ENCODE data around the gene CRABP2. TPM values are rescaled to one million over a fixed set of nuclear protein-coding genes. Genes with fewer than 3 reads are reported as not detected.

CRABP2 gene
- polyA plus RNA-seq, 1 of the 3 experiments (the other 2 are of a cell fraction), result 42.1 TPM

DNA sequence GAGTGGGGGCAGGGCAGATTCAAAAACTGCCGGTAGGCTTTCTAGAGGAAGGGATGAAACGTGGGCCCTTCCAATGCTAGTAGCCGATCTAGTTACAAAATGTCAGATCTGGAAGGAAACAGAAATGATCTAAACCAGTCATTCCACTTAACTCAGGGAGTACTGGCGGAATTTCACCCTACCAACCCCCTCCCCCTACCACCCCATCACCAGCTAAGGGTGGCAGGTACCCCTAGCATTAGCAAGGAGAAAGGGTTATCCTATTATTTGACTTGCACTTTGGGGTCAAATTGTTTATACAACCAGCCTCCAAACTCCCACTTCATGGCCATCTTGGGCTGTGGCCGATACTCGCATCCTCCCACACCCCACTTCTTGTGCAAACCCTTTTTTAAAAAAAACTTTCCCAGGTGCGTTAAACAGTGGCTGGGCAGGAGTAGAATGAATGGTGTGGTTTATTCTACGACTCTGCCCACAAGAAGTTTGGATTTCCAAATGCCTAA is 36.1 kb upstream of the CRABP2 start:
- peaks cover 49% of the 10 kb centered on the region for H3K79me2 ChIP-seq (ENCODE audit: insufficient read depth)
- peak overlapping the region; percentile 82 to 90 for H3K27ac ChIP-seq (ENCODE audit: low read depth in 2 of 2, low read length in 1 of 2)
- TF ChIP-seq, protein P1, sequence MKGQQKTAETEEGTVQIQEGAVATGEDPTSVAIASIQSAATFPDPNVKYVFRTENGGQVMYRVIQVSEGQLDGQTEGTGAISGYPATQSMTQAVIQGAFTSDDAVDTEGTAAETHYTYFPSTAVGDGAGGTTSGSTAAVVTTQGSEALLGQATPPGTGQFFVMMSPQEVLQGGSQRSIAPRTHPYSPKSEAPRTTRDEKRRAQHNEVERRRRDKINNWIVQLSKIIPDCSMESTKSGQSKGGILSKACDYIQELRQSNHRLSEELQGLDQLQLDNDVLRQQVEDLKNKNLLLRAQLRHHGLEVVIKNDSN (IDR thresholded peaks at IDR 0.05; ENCODE audit: borderline replicate concordance, low read depth), result no peak
- TF ChIP-seq RFX5 (IDR thresholded peaks at IDR 0.05; ENCODE audit: low read length) (no peak), YY1 (IDR thresholded peaks at IDR 0.05; ENCODE audit: low read depth) (peak; percentile 12; the same call in 1 of the 2 replicates), EP300 (IDR thresholded peaks at IDR 0.05; ENCODE audit: borderline replicate concordance in 1 of 2, low read depth in 1 of 2, low read length in 1 of 2) (no peak)
- TF ChIP-seq, protein P2, sequence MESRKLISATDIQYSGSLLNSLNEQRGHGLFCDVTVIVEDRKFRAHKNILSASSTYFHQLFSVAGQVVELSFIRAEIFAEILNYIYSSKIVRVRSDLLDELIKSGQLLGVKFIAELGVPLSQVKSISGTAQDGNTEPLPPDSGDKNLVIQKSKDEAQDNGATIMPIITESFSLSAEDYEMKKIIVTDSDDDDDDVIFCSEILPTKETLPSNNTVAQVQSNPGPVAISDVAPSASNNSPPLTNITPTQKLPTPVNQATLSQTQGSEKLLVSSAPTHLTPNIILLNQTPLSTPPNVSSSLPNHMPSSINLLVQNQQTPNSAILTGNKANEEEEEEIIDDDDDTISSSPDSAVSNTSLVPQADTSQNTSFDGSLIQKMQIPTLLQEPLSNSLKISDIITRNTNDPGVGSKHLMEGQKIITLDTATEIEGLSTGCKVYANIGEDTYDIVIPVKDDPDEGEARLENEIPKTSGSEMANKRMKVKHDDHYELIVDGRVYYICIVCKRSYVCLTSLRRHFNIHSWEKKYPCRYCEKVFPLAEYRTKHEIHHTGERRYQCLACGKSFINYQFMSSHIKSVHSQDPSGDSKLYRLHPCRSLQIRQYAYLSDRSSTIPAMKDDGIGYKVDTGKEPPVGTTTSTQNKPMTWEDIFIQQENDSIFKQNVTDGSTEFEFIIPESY (IDR thresholded peaks at IDR 0.05; ENCODE audit: borderline replicate concordance, low read depth), result no peak
- 63% methylated on average over 8 of the region's 8 CpGs for WGBS (ENCODE audit: low lambda C conversion rate)
- peaks cover 14 to 19% of the 10 kb centered on the region in 2 experiments for H3K4me1 ChIP-seq (ENCODE audit: control insufficient read depth in 1 of 2, insufficient read depth in 2 of 2, low read depth in 1 of 2, low read length in 1 of 2)
- peaks cover 26 to 67% of the 10 kb centered on the region in 2 experiments for H3K36me3 ChIP-seq (replicated peaks in 1 of 2; ENCODE audit: control insufficient read depth in 1 of 2, insufficient read depth in 2 of 2, low read length in 1 of 2)
- ChIA-PET CTCF (interaction anchor here (0.6 to 8.6 kb wide), 14 partner anchors 10 to 186 kb away, joined by 3 to 42 read pairs (median 4); partner anchors contain the start of genes HDGF, ISG20L2, METTL25B and NTRK1), POLR2A (interaction anchor here (0.6 to 1.8 kb wide), 15 partner anchors 9 to 183 kb away, joined by 3 to 27 read pairs (median 4); partner anchors contain the start of genes HDGF, ISG20L2, METTL25B and NTRK1)
- H3K9me3 ChIP-seq, result no peaks in the 10 kb centered on the region
- H4K20me1 ChIP-seq (ENCODE audit: insufficient read depth), result no peaks in the 10 kb centered on the region
- peaks cover 32% of the 10 kb centered on the region for H3F3A ChIP-seq (replicated peaks; ENCODE audit: insufficient read depth)
- H3K9me2 ChIP-seq, result no peaks in the 10 kb centered on the region
- H3K27me3 ChIP-seq (ENCODE audit: insufficient read depth), result no peaks in the 10 kb centered on the region
- DNase-seq, result no peak
- peak overlapping the region in 1 of 2 experiments; percentile 17; a peak in 1 of 4 replicates for H3K4me3 ChIP-seq (ENCODE audit: low read depth in 2 of 2, low read length in 1 of 2)
- peak overlapping the region; percentile 71 for H3K4me2 ChIP-seq
- peak overlapping the region; percentile 57 for H2AFZ ChIP-seq (ENCODE audit: low read depth)
- H3K9ac ChIP-seq, result peak overlapping the region; percentile 13; the same call in 1 of the 2 replicates

DNA sequence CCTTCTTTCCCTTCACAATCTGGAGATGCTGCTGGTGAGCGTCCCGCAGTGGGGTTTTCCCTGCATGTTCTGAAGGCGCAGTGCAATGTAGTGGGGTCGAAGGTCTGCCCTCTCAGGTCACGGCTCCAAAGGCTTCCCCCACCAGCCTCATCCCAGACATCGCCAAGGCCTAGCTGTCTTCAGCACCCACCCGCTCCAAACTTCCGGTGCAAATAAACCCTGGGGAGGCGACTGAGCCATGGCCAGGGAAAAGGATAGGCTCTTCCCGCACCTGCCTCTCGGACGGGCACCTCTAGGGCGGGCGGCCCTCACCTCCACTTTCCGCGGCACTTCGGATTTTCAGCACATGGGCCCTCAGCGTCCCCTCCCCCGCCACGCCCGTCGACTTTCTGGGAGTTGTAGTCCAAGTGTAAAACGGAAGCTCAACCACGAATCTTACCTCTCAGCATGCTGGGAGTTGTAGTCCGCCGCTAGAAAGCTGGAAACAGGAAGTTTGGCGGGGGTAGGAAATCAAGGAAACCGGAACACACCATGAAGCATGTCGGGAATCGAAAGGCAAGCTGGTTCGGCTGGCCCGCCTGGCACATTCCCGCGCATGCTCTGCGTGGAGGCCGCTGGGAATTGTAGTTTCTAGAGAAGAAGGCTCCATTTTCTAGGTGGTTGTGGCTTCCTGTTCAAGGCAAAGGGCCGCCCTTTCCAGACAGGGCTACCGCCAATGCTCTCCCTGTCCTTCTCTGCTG is 35.5 kb upstream of the CRABP2 start, which contains the start of gene MRPL24:
Gene MRPL24 (minus strand): TSS at position 348 of the 740 bp plus-strand sequence. CDS start 2,384 bp downstream, outside the sequence.
- Histone ChIP-seq H3K9me3 (no peaks in the 10 kb centered on the region), H3K27ac (ENCODE audit: low read depth in 2 of 2, low read length in 1 of 2) (peak within 1 kb of the TSS; percentile 82 to 92), H3F3A (replicated peaks; ENCODE audit: insufficient read depth) (peaks cover 28% of the 10 kb centered on the region), H2AFZ (ENCODE audit: low read depth) (peak within 1 kb of the TSS; percentile 57), H3K79me2 (ENCODE audit: insufficient read depth) (peaks cover 43% of the 10 kb centered on the region), H4K20me1 (ENCODE audit: insufficient read depth) (no peaks in the 10 kb centered on the region), H3K36me3 (replicated peaks in 1 of 2; ENCODE audit: control insufficient read depth in 1 of 2, insufficient read depth in 2 of 2, low read length in 1 of 2) (peaks cover 26 to 70% of the 10 kb centered on the region in 2 experiments), H3K4me2 (peak within 1 kb of the TSS; percentile 72), H3K9me2 (no peaks in the 10 kb centered on the region), H3K4me3 (ENCODE audit: low read depth in 2 of 2, low read length in 1 of 2) (peak within 1 kb of the TSS; percentile 83 to 94), H3K27me3 (ENCODE audit: insufficient read depth) (no peaks in the 10 kb centered on the region), H3K4me1 (ENCODE audit: control insufficient read depth in 1 of 2, insufficient read depth in 2 of 2, low read depth in 1 of 2, low read length in 1 of 2) (peaks cover 8 to 12% of the 10 kb centered on the region in 2 experiments), H3K9ac (peak within 1 kb of the TSS; percentile 78)
- POLR2A ChIA-PET, result interaction anchor here (0.6 to 1.8 kb wide), 15 partner anchors 8 to 183 kb away, joined by 3 to 27 read pairs (median 4); partner anchors contain the start of genes HDGF, ISG20L2, METTL25B and NTRK1
- WGBS (ENCODE audit: low lambda C conversion rate), result 1% methylated on average over 36 of the region's 38 CpGs
- CTCF ChIA-PET, result interaction anchor here (0.6 to 8.6 kb wide), 15 partner anchors 11 to 187 kb away, joined by 3 to 42 read pairs (median 4); partner anchors contain the start of genes HDGF, ISG20L2, METTL25B and NTRK1
- peak; percentile 91 for DNase-seq
- TF ChIP-seq POLR2AphosphoS5 (IDR thresholded peaks at IDR 0.05; ENCODE audit: low read depth, low read length) (peak; percentile 92; the same call in 1 of the 2 replicates), MEF2A (IDR thresholded peaks at IDR 0.05; ENCODE audit: borderline replicate concordance, low read depth) (no peak), FOXM1 (IDR thresholded peaks at IDR 0.05; ENCODE audit: low read depth) (no peak), FOXJ3 (CRISPR knock-in tag; IDR thresholded peaks at IDR 0.05) (peak; percentile 61; the same call in 1 of the 2 replicates), FOSL2 (IDR thresholded peaks at IDR 0.05; ENCODE audit: borderline replicate concordance, low read depth) (0 out of 2 replicates have a peak, but pooled peaks have one; percentile 5), GATA2 (CRISPR knock-in tag; IDR thresholded peaks at IDR 0.05) (no peak), RFX5 (IDR thresholded peaks at IDR 0.05; ENCODE audit: low read length) (no peak), YY1 (IDR thresholded peaks at IDR 0.05; ENCODE audit: low read depth) (peak; percentile 88), JUND (IDR thresholded peaks at IDR 0.05) (0 out of 2 replicates have a peak, but pooled peaks have one; percentile 11), RAD21 (IDR thresholded peaks at IDR 0.05; ENCODE audit: low read length) (no peak; the same call in 1 of the 2 replicates), MXI1 (IDR thresholded peaks at IDR 0.05; ENCODE audit: low read depth, low read length) (peak; percentile 97)
- TF ChIP-seq, protein P2 (IDR thresholded peaks at IDR 0.05; ENCODE audit: borderline replicate concordance, low read depth), result peak; percentile 84
- TF ChIP-seq, protein P3, sequence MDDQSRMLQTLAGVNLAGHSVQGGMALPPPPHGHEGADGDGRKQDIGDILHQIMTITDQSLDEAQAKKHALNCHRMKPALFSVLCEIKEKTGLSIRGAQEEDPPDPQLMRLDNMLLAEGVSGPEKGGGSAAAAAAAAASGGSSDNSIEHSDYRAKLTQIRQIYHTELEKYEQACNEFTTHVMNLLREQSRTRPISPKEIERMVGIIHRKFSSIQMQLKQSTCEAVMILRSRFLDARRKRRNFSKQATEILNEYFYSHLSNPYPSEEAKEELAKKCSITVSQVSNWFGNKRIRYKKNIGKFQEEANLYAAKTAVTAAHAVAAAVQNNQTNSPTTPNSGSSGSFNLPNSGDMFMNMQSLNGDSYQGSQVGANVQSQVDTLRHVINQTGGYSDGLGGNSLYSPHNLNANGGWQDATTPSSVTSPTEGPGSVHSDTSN (IDR thresholded peaks at IDR 0.05), result peak; percentile 59
- TF ChIP-seq, protein P4, sequence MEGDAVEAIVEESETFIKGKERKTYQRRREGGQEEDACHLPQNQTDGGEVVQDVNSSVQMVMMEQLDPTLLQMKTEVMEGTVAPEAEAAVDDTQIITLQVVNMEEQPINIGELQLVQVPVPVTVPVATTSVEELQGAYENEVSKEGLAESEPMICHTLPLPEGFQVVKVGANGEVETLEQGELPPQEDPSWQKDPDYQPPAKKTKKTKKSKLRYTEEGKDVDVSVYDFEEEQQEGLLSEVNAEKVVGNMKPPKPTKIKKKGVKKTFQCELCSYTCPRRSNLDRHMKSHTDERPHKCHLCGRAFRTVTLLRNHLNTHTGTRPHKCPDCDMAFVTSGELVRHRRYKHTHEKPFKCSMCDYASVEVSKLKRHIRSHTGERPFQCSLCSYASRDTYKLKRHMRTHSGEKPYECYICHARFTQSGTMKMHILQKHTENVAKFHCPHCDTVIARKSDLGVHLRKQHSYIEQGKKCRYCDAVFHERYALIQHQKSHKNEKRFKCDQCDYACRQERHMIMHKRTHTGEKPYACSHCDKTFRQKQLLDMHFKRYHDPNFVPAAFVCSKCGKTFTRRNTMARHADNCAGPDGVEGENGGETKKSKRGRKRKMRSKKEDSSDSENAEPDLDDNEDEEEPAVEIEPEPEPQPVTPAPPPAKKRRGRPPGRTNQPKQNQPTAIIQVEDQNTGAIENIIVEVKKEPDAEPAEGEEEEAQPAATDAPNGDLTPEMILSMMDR (IDR thresholded peaks at IDR 0.05), result no peak

Measured in SK-N-SH (cell line).